Bone marrow (tissue), 2 donors: ENCODE measurements around the gene LORICRIN.

Experiments
- DNase-seq, 2 donors: peaks; one replicate each; lab custom pipeline; 2025; lab: John Stamatoyannopoulos, UW

Gene LORICRIN

DNA sequence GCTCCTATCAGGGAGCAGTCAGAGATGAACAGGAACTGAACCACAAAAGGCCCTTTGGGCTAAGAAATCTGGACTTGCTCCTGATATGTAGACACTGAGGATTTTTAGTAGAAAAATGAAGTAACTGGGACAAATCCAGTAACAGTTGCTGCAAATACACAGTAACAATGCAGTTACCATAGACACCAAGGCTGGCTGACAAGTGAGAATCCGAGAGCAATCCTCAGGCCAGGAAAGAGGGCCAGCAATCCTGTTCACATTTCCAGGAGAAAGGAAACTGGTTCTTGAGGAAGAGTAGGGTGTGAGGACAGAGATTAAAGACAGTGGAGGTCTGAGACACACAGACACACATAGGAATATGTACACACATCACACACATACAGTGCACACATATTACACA is 9.3 kb upstream of the LORICRIN start:
- no peak for DNase-seq

DNA sequence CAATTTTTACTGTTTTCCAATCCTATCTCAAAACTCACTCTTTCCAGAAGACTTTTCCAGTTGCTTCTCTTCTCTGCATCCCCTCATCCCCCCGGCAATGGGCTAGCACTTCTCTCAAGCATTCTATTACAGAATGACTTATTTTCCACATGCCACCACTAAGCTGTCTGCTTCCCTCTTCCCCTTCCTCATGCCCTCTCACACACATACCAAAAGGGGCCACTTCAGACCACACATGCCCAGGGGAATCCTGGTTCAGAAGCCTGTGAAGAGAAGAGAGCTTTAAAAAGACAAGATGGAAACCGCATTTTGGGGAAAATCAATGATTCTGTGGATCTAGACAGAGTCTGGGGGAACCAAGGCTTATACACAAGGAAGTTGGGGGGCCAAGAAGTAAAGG is 8.4 kb upstream of the LORICRIN start:
- no peak for DNase-seq

DNA sequence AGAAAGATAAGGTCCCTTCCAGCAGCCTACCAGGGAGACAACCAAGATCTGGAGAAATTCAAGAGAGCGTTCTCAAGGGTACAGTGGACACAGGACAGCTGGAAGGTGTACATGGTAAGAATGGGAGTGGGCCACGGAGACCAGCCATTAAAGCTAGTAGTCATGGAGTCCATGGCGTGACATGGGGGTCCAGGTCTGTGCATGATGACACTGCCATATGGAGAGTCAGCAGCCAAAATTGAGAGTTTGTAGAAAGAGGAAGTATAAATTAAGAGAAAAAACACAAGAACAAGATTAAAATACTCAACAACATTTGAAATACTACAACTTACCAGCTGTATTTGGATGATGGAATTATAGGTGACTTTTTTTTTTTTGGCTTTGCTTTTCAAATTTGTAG is 7.9 kb upstream of the LORICRIN start:
- DNase-seq: no peak

DNA sequence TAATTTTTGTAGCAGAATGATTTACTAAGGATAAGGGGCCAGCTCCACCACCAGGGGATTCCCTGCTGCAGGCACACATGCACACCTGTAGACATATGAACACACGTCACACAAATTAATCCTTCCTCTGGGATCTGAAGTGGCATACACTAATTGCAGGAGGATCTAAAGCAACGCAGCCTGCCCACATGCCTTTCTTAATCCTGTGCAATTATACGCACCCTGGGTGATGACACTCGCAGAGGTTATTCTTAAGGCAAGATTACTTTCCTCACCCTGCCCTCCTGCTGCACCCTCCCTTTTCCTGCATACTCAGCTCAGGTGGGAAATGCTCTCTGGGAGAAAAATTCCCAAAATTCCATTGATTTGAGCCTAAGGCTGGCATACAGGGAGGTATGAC is 7.5 kb upstream of the LORICRIN start:
- DNase-seq: no peak

DNA sequence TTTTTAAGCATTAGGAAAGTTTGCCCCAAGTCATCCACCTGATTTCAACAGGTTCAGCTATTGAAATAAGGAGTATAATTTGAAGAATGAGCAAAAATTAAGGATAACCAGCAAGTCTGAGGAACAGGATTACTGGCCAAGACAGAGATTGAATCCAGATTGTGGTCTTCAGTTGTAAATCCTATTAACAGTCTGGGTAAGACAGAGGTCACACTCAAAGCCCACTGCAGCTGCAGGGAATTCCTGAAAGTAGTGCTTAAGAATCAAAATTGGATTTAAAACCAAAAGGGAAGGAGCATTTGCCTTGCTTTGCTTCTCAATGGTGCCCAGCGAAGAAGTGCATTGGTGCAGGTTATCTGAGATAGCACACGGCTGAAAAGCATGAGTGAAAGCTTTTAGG is 6.4 kb upstream of the LORICRIN start:
- no peak for DNase-seq

DNA sequence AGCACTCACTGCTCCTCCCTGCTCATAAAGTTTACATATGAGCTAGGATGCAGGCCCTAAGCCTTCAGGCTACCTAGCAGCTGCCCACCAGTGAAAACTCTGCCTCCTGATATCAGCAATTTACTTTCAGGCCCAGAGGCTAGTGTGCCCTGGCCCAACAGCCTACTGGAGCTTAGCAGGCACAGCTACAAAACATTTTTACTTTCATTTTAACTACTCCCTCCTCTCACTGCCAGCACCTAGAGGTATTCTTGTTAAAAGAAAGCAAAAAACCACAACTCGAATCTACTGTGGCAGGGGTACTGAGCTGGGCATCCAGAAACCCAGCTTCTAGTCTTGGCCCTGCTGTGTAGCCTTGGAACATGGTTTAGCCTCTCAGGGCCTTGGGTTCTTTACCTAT is 5.8 kb upstream of the LORICRIN start:
- DNase-seq: no peak

DNA sequence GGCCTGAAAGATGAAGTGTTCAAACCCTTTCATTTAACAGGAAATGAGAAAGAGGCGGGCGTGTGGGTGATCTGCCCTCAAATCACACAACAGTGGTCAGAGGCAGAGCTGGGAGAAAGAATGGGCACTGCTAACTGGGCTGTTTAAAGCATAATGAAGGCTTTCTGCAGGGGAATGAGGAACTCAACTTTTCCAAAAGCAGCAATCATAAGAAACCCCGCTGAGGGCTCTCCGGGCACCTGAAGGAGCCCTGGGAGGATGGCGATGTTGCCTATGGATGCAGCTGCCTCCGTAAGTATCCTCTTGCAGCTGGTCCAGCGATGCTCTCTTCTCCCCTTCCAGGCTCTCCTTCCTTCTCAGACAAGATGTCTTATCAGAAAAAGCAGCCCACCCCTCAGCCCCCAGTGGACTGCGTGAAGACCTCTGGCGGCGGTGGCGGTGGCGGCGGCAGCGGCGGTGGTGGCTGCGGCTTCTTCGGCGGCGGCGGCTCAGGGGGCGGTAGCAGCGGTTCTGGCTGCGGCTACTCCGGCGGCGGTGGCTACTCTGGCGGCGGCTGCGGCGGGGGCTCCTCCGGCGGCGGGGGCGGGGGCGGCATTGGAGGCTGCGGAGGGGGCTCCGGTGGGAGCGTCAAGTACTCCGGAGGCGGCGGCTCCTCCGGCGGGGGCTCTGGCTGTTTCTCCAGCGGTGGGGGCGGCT is 1.2 kb downstream of the LORICRIN start:
- no peak for DNase-seq

DNA sequence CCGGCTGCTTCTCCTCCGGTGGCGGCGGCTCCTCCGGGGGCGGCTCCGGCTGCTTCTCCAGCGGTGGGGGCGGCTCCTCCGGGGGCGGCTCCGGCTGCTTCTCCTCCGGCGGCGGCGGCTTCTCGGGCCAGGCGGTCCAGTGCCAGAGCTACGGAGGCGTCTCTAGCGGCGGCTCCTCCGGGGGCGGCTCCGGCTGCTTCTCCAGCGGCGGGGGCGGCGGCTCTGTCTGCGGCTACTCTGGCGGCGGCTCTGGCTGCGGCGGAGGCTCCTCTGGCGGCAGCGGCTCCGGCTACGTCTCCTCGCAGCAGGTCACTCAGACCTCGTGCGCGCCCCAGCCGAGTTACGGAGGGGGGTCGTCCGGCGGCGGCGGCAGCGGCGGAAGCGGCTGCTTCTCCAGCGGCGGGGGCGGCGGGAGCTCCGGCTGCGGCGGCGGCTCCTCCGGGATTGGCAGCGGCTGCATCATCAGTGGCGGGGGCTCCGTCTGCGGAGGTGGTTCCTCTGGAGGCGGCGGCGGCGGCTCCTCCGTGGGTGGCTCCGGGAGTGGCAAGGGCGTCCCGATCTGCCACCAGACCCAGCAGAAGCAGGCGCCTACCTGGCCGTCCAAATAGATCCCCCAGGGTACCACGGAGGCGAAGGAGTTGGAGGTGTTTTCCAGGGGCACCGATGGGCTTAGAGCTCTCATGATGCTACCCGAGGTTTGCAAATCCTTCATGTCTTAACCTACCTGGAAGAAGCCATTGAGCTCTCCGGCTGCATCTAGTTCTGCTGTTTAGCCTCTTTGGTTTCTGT is 2.0 kb downstream of the LORICRIN start:
- DNase-seq: no peak

DNA sequence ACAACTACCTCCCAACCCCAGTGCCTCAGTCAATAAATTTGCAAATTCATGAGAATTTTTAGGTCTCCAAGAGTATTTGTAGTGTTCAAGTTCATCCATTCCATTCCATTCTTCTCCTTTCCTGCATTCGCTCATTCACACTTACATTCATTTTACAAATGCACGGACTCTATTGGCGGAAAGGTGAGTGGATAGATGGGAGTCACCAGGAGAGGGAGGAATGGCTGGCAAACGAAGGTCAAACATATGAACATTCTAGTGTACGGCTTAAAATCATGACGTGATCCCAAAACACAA is 2.5 kb downstream of the LORICRIN start:
- DNase-seq: no peak

DNA sequence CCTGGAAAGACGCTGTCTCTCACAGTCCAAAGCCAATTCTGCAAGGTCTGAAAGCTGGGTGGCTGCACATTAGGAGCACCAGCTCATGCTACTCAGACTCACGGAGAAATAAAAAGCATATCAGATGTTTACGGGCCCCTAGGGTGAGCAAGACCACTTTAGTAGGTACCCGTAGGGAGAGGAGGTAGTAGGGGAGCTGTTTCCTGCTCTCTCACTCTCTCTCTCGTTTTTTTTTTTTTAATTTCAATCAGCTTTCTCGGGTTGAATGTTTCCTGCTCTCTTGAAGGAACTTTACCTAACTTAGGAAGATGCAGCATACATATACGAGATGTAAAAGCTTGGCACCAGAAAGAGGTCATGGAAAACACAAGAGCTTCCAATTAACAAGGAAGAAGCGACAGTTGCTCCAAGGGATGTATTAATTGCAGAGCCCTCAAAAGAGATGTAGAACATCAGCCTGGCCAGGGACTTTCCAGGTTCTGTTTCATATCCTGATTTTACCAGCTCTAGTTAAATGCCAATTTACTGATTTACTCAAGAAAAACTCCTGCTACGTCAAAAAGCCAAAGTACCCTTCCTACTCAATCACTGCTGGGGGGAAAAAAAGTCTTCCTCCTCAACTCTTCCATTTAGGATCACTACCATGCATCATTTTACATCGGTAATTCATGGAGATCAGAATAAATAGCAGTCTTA is 3.1 kb downstream of the LORICRIN start:
- no peak for DNase-seq

DNA sequence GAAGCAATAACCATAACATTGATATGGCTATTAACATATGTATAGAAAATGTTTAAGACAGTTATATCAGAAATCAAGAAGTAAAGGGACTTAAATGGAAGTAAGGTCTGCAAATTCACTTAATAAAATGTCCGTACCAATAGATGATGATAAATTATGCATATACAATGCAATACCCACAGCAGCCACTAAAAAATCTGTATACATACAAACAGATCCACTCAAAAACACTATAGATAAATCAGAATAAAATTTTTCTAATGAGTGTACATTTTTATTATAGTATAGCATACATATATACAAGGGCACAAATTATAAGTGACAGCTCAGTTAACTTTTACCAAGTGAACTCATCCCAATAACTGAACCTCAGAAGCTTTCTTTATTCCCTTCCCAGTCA is 6.0 kb downstream of the LORICRIN start:
- no peak for DNase-seq

DNA sequence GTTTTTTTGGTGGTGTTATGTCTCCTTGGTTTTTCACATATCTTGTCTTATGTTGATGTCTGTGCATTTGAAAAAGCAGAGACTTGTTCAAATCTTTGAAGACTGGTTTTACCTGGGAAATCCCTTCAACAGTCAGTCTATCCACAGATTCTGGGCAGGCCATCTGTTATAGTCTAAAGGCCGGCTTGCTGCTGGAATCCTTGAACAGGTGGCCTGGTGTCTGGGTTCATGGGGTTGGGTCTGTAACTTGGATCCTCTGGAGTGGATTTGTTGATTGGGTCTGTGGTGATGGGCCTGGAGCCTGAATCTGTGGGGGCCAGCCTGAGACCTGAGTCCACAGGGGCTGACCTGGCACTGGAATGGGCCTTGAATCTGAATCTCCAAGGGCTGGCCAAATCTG is 12.2 kb downstream of the LORICRIN start:
- DNase-seq: no peak

DNA sequence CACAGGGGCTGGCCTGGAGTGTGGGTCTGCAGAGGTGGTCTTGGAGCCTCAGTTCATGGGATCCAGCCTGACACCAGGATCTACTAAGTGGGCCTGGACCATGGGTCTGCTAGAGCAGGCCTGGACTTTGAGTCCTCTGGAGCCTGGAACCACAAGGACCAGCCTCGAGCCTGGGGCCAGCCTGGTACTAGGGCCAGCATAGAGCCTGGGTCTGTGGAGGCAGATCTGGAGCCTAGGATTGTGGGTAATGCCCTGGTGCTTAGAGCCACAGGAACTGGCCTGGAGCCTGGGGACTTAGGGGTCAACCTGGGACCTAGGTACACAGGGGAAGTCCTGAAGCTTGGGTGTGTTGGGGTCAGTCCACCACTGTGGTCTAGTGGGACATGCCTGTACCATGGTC is 12.7 kb downstream of the LORICRIN start:
- DNase-seq: no peak

DNA sequence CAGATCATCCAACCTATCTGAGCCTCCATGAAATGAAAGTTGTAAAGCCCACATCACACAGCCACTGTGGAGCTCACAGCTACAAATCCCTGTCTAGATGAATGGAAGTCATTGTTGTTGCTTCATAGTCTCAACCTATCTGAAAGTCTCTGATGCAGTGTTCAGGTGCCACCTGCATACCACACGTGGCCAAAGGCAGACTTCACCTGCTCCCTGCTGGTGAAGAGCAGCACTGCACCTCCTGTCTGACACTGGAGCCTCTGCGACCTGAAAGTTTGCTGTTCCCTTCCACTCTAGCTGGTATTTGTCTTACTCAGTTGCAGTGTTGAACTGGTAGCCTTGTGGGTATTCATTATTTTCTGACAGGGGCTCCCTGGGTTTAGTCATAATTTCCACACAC is 18.4 kb downstream of the LORICRIN start:
- DNase-seq: no peak

DNA sequence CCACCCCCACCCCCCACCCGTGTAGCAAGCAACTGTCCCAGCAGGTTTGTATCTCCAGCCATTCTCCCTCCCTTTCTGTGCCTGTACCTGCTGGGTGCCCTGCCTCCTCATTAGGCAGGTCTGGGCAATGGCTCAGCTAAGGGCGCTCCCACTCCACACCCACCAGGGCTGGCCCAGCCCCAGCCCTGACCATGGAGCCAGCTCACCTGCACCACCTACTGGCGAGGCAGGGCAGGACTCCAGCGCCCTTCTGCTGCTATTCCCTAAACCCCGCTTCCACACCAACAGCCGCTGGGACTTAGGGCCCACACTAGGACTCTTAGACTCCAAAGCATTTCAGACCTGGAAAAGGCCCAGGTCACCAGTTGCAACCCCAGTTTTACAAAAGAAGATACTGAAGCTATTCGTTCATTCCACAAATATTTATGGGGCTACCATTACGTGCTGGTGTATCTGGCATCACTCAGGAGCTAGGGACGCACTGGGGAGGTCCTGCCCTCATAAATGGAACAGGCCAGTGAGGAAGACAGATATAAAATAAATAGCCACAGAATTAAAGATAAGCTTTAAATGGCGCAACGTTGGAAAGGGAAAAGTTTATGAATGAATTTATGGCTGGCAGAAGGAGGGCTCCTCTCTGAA is 29.3 kb downstream of the LORICRIN start:
- no peak for DNase-seq

DNA sequence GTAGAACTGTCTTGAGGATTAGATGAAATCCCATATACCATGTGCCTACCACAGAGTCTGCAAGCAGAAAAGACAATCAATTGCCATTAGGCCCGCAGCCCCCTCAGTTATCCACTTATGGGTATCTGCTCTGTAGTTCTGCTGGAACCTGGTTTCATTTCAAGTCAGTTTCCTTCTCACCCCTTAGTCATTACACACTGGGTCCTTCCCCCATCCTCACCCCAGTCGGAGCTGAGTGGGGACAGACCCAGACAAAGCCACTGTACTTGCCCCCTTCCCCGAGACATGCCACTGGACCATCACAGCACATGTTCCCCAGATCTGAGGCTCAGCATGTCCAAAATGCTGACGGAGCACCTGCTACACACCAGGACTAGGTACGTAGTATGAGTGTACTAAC is 32.0 kb downstream of the LORICRIN start:
- DNase-seq: no peak

DNA sequence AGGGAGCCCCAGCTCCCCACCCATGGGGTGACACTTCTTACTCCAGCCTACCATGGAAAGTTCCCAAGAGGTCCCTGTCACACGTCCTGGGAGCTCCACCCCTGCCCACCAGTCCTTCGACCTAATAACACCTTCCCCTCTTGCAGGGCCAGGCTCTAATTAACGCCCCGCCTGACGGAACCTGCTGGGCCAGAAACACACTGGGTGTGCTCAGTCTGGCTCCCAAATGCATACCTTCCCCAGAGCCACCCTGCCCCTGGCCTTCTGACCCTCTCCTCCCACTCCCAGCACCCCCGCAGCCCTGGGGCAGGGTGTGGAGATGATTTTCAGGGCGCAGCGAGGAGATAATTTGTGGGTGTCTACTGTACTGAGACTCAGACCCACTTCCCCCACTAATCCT is 32.7 kb downstream of the LORICRIN start:
- DNase-seq: no peak

DNA sequence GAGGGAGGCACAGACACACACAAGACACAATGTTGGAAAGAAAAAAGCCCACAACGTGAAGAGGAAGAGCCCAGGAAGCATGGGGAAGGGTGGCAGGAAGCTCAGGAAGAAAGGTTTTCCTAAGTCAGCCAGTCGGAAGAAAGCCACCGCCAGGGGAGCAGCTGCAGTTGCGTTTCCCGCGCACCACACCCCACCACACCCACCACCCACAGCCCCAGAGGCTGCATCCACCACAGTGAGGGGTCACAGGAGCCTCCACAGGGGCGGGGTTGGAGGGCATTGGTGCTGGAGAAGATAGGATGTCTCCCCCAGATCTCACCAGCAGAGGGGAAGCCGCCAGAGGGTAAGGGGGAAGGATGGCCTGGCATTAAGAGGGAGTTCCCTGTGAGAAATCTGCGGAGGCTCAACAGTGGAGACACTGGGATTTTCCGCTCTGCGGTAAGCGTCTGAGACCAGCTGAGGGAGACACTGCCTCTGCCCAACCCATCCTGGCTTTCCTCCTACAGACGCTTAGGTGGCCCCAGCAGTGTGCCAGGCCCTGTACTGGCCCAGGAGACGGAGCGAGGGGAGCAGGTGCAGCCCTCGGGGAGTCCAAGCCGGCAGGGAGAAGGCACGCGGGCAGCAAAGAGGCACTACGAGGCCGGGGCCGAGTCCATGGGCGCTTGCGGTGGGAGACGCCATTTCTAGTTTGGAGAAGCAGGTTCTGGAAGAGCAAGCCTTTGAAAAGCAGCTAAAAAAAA is 33.4 kb downstream of the LORICRIN start:
- DNase-seq: no peak

DNA sequence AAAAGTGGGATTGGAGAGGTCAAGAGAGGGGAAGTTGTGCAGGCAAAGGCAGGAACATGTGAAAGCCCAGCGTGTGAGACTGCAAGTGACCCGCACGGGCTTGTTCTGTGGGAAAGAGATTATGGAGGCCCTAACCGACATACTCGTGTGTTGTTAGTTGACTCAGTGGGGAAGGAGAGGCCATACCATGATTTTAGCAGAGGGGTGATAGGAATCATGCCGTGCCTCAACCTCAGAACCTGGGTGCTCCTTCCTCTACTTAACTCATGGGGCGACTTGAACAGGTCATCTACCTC is 33.9 kb downstream of the LORICRIN start:
- no peak for DNase-seq

DNA sequence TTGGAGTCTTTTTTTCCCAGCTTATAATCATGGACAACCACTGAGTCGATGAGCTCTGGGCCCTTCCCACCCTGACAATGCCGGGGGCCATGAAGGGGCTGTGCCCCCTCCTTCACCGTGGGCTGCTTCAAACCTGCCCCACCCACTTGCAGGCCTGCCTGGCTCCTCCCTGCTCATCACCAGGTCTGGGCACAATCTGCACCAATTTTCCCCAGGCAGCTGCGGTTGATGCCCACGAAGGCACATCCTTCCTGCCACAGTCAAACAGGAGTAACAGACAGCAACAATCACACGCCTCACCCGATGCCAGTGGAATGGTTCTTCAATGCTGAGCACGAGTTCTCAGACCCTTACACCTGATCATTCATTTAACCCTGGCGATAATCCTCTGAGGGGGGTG is 34.4 kb downstream of the LORICRIN start:
- no peak for DNase-seq

DNA sequence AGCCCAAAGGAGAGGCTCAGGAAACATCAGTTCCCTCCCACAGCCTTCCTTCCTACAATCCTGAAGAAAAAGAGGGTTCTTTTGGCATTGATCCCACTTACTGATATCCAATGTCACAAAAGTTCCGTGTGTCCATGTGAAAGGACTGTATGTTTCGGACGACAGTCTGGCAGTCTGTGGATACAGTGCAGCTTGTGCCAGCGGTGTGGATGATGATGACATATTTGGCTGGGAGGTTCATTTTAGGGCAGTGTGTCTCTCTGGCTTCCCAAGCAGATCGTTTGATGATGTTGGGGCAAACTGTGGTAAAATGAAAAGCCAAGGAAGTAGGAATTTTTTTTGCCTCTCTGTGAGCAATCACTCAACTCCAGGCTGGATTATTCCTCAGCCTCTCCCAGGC is 42.8 kb downstream of the LORICRIN start:
- no peak for DNase-seq

DNA sequence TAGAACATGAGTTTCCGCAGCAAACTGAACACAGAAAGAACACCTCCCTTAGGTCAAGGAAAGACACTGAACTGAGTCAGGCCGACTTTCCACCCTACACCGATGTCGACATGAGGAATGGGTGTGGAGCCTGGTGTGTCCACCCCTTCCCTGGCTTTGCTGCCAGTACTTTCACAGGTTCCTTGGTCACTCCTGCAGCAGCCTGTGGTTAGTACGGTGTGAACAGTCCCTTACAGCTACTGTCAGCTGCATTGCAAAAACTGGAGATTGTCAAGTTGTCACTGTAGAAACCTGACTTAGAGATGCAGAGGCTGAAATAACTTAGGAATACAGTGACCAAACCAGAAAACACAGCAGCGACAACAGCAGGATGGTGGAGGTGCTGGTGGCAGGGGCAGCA is 46.2 kb downstream of the LORICRIN start:
- no peak for DNase-seq
